C1 segment of cervical spinal cord (tissue), 14 donors: ENCODE data around the gene ZNF668.
A peak's percentile ranks its signal among the peaks of the same experiment; 100 is the strongest.

Experiments
- DNase-seq, 14 donors: peaks; one replicate each; lab custom pipeline; 2025; lab: John Stamatoyannopoulos, UW

The ZNF668 gene

DNA sequence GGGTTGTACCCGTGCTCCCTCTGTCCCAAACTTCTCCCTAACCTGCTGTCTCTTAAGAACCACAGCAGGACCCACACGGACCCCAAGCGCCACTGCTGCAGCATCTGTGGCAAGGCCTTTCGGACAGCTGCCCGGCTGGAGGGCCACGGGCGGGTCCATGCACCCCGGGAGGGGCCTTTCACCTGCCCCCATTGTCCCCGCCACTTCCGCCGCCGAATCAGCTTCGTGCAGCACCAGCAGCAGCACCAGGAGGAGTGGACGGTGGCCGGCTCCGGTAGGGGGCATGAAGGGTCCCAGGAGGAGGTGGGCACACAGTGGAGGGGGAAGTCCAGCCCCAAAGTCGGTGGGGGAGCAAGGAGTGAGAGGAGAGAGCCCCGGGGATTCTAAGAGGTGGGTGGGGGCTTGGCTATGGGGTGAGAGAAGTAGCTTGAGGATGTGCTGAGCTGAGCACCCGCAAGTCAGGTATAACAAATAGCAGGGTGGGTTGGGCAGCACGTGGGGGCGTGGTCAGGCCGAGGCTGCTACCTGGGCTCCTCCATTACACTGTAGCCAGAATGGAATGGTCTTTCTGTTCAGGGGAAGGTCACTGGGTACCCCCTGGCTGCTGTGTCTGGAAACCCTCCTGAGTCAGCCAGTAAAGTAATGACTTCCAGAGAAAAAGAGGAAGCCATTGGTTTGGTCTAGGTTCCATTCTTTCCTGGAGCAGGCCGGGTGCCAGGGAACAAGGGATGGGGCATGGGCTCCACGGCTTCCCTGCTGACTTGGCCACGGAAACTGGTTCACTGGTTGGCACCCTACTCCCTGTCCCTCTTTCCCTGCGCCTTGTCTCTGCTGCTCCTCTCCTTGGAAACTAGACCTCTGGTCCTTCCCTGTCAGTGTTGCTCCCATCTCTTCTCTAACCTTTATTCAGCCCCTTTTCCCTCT lies 7.7 kb upstream of the ZNF668 start:
- DNase-seq: peak in 9 of 14 donors; percentile 12 to 69 (median 28)

DNA sequence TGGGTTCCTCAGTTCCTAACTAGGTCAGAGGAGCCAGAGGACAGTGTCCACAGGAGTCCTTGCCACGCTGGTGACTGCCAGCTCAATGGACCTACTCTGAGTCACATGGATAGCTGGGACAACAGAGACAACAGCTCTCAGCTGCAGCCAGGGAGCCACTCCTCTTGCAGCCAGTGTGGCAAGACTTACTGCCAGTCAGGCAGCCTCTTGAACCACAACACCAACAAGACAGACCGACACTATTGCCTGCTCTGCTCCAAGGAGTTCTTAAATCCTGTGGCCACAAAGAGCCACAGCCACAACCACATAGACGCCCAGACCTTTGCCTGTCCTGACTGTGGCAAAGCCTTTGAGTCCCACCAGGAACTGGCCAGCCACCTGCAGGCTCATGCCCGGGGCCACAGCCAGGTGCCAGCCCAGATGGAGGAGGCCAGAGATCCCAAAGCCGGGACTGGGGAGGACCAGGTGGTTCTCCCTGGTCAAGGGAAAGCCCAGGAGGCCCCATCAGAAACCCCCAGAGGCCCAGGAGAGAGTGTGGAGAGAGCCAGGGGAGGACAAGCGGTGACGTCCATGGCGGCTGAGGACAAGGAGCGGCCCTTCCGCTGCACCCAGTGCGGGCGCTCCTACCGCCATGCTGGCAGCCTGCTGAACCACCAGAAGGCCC lies 6.8 kb upstream of the ZNF668 start:
- no peak for DNase-seq

GRCh38 chr16:31080035-31080629 lies 6.1 kb upstream of the ZNF668 start:
- no peak for DNase-seq

DNA sequence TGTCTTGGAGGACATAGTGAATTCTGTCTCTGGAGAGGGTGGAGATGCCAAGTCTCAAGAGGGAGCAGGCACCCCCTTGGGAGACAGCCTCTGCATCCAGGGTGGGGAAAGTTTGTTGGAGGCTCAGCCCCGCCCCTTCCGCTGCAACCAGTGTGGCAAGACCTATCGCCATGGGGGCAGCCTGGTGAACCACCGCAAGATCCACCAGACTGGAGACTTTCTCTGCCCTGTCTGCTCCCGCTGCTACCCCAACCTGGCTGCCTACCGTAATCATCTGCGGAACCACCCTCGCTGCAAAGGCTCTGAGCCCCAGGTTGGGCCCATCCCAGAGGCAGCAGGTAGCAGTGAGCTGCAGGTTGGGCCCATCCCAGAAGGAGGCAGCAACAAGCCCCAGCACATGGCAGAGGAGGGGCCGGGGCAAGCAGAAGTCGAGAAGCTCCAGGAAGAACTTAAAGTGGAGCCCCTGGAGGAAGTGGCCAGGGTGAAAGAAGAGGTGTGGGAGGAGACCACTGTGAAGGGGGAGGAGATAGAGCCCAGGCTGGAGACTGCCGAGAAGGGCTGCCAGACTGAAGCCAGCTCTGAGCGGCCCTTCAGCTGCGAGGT lies 5.4 kb upstream of the ZNF668 start:
- no peak for DNase-seq

- DNase-seq: no peak
Measured at GRCh38 chr16:31078597-31079341, 4.7 kb upstream of the ZNF668 start.

GRCh38 chr16:31077592-31078396 lies 3.8 kb upstream of the ZNF668 start:
- no peak for DNase-seq

DNA sequence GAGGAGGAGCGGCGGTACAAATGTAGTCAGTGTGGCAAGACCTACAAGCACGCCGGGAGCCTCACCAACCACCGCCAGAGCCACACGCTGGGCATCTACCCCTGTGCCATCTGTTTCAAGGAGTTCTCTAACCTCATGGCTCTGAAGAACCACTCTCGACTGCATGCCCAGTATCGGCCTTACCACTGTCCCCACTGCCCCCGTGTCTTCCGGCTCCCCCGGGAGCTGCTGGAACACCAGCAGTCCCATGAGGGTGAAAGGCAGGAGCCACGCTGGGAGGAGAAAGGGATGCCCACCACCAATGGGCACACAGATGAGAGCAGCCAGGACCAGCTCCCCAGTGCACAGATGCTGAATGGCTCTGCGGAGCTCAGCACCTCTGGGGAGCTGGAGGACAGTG lies 3.0 kb upstream of the ZNF668 start:
- no peak for DNase-seq

- DNase-seq: no peak
Measured at GRCh38 chr16:31076319-31076718, 2.3 kb upstream of the ZNF668 start.

GRCh38 chr16:31074814-31075183 lies 759 bp upstream of the ZNF668 start:
- DNase-seq: no peak

DNA sequence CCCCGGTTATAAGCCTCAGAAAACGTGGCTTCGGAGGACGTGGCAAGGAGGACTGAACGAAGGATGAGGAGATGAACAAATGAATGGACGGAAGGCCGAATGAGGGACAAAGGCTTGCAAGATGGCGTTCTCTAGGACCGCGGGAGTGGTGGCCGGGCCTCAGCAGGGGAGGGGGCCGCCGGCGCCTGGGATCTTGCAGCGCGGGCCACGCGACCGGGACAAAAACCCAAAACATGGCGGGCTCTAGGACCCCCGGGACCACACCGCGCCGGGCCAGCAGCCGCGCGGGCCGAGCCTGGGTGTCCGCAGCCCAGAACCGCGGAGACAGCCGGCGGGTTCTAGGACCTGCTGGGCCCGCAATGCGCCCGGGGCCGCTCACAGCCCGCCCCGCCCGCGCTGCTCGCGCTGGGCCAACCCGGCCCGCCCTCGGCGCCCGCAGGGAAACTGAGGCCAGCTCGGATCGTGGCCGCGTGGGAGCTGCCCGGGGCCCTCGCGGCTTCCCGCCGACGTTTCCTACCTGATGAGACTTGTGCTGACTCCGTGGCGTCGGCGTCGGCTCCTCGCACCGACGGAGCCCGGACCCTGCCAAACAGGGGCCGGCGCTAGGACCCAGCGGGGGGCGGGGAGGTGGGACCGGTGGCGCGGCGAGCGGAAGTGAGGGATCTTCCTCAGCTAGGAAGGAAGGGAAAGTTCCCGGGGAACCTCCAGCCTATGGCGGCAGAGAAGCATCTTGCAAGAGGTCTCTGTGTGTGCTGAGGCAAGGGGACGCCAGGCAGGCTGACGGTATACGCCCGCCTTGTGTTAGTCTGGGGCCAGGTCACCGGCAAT lies 684 bp downstream of the ZNF668 start:
- DNase-seq: peak; percentile 54 to 98 (median 91)

- peak in 2 of 14 donors; percentile 35 to 47 for DNase-seq
Measured at GRCh38 chr16:31072540-31073141, 1.4 kb downstream of the ZNF668 start.

GRCh38 chr16:31071861-31072260 lies 2.2 kb downstream of the ZNF668 start:
- no peak for DNase-seq

- DNase-seq: no peak
Measured at GRCh38 chr16:31067342-31067741, 6.7 kb downstream of the ZNF668 start.

DNA sequence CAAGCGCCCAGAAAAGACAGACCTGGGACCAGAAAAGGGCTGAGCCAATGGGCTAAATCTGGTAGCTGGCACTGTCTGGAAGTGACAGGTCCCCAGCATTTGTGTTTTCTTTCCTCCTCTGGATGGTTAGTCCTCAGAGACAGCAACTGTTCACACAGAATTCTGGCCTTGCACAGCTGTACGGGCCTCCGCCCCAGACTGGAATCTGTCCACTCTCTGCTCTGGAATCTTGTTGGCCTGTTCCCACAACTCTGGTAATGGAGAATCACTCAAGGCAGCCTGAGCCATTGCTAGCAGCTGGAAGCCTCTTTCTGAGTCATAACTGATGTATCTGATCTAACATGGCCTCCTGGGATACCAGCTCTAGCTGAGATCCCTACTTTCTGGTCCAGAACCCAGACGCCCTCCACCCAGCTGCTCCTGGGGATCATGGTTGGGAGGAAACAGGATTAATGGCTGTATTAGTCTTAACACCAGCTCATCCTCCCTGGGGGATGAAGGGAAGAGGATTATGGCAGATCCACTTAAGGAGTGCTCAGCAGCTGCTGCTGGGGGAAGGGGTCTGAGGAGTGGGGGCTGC lies 9.1 kb downstream of the ZNF668 start:
- DNase-seq: no peak

DNA sequence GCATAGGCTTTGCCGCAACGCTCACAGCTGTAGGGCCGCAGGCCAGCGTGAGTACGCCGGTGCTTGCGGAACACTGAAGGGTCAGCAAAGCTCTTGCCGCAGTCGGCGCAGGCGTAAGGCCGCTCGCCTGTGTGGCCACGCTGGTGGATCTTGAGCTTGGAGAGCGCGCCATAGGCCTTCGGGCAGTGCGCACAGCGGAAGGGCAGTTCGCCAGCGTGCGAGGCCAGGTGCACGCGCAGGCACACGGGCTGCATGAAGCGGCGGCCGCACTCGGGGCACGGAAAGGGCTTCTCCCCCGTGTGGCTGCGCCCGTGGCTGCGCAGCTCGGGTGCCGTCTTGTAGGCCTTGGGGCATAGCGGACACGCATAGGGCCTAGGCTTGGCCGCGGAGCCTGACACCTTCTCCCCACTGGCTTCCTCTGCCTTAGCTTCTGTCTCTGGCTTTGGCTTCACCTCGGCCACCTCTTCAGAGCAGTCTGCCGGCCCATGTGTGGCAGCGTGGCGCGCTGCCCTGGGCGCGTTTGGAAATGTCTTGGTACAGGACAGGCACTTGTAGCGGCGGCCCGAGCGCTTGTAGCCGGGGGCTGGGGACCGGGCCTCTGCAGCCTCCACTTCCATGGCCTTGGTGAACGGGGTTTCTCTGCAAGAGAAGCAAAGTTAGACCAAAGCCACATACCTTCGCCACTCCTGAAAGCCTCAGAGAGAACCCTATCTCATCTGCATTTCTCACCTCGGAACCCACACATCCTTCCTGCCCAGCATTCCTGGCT lies 10.0 kb downstream of the ZNF668 start:
- no peak for DNase-seq

- no peak for DNase-seq
Measured at GRCh38 chr16:31063495-31063842, 10.6 kb downstream of the ZNF668 start.

GRCh38 chr16:31061813-31062440 lies 12.1 kb downstream of the ZNF668 start:
- no peak for DNase-seq
